Muscle of back (tissue), 11 donors: ENCODE results near the gene FUT6. TPM values are rescaled to one million over a fixed set of nuclear protein-coding genes. Genes with fewer than 3 reads are reported as not detected.
"Not testable (repeated sequence)": the region's sequence is repeated elsewhere in the genome, so short reads cannot be mapped to it uniquely, and the experiment has no call there.

Experiments used
- DNase-seq, 3 donors: peaks; one replicate each; pipeline versions ENCODE4 v3.0.0 to v3.0.0-alpha.2; 2013
- polyA plus RNA-seq, 10 donors: library from polyadenylated mRNA; unstranded; fragments of 120-200 nt; gene quantifications; one replicate each; pipeline ENCODE4 v1.2.1, GENCODE V29; 2013; ENCODE audit not compliant: insufficient read length in 10 of 10

The FUT6 gene
- polyA plus RNA-seq, 10 donors, result not detected

- no peak for DNase-seq
Measured at GRCh38 chr19:5787409-5788182, 51.9 kb downstream of the FUT6 start.

DNA sequence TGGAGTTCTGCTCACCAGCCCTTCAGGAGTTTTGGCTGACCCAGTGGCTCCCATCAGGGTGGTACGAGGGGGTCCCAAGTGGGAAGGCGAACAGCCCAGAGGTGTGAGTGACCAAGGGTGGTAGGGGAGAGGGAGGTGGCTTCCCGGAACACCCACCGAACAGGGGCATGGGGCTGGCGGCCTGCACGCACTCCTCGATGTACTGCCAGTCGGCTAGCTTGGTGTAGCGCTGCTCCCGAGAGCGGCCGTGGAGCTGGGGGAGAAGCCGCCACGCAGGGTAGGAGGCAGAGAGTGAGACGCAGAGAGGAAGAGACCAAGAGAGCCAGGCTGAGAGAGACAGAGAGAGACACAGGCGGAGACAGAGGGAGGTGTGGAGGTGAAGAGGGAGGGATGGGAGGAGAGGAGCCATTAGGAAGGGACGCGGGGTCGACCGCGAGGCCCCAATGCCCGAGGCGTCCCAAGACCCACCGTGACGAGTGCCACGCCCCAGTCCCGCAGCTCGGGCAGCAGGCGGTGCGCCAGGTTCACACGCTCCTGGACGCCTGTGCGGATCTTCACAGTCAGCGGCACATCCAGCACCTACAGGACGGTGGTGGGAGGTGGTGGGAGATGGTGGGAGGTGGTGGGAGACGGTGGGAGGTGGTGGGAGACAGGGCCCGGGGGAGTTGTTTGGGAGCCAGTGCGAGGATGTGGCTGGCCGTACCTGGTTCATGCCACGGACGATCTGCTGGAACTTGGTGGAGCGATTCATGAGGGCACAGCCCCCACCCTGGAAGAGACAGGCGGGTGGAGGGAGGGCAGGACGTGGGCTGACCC lies 52.7 kb downstream of the FUT6 start:
- DNase-seq, result no peak

DNA sequence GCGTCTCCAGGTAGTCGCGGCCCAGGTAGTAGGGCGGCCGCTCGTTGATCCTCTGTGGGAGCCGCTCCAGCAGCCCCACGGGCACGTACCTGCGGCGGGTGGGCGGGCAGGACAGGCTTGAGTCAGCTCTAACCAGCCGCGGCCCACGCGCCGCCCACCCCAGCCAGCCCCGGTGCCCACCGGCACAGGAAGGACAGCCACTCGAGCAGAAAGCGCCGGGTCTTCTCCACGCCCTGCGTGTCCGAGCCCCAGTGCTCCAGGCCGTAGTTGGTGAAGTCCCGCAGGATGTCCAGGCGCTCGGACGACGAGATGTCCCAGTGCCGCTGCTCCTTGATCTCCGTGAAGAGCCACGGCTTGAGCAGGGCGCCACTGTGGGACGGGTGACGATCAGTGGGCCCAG lies 54.1 kb downstream of the FUT6 start:
- no peak for DNase-seq

DNA sequence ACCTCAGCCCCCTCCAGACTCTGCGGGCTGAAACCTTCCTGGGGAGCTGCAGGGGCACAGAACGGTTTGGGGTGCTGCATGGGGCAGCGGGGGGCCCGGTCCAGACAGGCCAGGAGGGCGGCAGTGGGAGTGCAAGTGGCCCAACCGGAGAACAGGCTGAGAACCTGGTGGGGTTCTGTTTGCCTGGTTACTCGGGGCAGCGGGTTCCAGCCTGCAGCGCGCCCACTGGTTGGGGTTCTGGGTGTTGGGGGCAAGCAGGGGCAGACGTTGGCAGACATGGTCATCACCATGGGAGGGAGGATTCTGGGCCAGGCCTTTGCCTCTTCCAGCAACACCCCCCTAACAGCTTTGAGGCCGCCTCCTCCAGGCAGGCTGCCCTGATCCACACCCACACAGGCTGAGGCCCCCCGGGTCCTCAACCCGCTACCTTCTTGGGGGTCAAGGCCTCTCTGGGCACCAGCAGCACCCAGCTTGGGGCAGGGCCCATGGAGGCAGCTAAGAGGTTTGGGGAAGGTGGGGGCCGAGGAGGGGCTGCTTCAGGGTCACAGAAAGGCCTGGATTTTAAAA lies 54.8 kb downstream of the FUT6 start, which contains the start of gene PRR22:
Gene PRR22 (minus strand): TSS at position 166 of the 567 bp plus-strand sequence. CDS start 86 bp downstream, at position 80.
- DNase-seq, result no peak

DNA sequence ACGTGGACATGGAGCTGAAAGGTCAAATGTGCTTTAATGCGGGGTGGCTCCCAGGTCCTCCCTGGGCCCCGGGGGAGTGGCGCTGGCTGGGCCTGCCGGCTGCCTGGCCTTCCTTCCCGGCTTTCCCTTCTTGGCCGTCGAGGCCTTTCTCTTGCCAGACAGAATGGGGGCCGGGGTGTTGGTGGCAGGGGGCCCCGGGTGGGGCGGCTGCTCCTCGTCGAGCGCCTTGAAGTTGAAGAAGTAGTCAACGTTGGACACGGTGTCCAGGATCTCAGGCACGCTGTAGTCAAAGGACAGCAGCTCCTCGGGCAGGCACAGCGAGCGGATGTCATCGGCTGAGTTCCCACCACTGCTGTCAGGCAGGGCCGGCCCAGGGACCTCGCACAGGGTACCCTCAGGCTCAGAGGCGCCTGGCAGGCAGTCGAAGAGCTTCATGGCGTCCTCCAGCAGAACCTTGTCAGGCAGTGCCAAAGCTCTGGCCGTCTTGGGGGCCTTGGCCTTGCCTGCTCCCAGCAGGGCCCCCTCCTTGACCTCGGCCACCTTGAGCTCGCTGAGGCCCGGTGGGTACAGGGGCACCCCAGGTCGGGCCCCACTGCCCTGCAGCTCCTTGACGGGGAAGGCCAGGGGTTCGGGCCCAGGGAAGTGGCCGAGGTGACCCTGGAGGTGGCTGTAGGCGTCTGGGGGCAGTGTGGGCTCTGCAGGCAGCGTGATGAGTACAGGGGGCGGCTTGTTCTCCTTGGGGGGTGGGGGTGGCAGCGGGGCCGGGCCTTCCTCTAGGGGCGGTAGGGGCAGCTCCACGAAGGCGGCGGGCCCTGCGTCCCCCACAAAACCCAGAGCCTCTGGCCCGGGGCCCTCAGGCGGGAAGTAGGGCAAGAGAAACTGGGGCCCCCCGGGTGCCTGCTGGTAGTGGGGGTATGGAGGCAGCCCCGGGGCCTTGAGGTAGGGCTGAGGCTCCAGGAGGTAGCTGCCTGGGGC lies 56.3 kb downstream of the FUT6 start:
- no peak for DNase-seq

GRCh38 chr19:5782322-5782721 lies 57.2 kb downstream of the FUT6 start:
- DNase-seq, result no peak

GRCh38 chr19:5780916-5781315 lies 58.6 kb downstream of the FUT6 start:
- DNase-seq, result not testable (repeated sequence)

Other genes starting within 250 kb of the FUT6 start
- gene SAFB2, start 216.9 kb downstream of the FUT6 start, polyA plus RNA-seq, result 10 to 100 TPM; 28.3 to 61.1 (median 42.6) TPM
- gene SAFB, start 216.6 kb downstream of the FUT6 start, polyA plus RNA-seq, result 100 to 1,000 TPM in 3 of 10 donors, 10 to 100 TPM in 7; 73.7 to 106 (median 90.6) TPM
- gene MICOS13, start 159.2 kb downstream of the FUT6 start, polyA plus RNA-seq, result 100 to 1,000 TPM in 2 of 10 donors, 10 to 100 TPM in 8; 63.9 to 112 (median 74.4) TPM
- 1 to 10 TPM; 2.8 to 6.7 (median 5.1) TPM for gene HSD11B1L, start 158.7 kb downstream of the FUT6 start, polyA plus RNA-seq
- 1,000 to 10,000 TPM in 9 of 10 donors, 100 to 1,000 TPM in 1; 814 to 1,432 (median 1,156) TPM for gene RPL36, start 149.4 kb downstream of the FUT6 start, polyA plus RNA-seq
- 10 to 100 TPM; 41.6 to 58.6 (median 46.8) TPM for gene LONP1, start 119.6 kb downstream of the FUT6 start, polyA plus RNA-seq
- not detected for gene CATSPERD, start 119.1 kb downstream of the FUT6 start, polyA plus RNA-seq
- 1 to 10 TPM in 9 of 10 donors, under 1 TPM in 1; 0.97 to 2.1 (median 1.5) TPM for gene PRR22, start 55.0 kb downstream of the FUT6 start, polyA plus RNA-seq
- 10 to 100 TPM; 14.3 to 19.6 (median 17.1) TPM for gene DUS3L, start 48.5 kb downstream of the FUT6 start, polyA plus RNA-seq
- 1 to 10 TPM in 2 of 10 donors, under 1 TPM in 8; 0.18 to 2.0 (median 0.33) TPM for gene NRTN, start 34.6 kb downstream of the FUT6 start, polyA plus RNA-seq
- gene FUT3, start 11.7 kb upstream of the FUT6 start, polyA plus RNA-seq, result under 1 TPM in 7 of 10 donors, not detected in 3; 0.07 to 0.43 (median 0.20) TPM
- gene FUT5, start 30.8 kb upstream of the FUT6 start, polyA plus RNA-seq, result under 1 TPM in 3 of 10 donors, not detected in 7; 0.08 to 0.17 (median 0.13) TPM
- gene NDUFA11, start 64.1 kb upstream of the FUT6 start, polyA plus RNA-seq, result 100 to 1,000 TPM; 142 to 217 (median 157) TPM
- 1 to 10 TPM; 2.5 to 5.0 (median 3.1) TPM for gene VMAC, start 65.2 kb upstream of the FUT6 start, polyA plus RNA-seq
- 1 to 10 TPM; 3.2 to 8.3 (median 4.7) TPM for gene CAPS, start 74.6 kb upstream of the FUT6 start, polyA plus RNA-seq
- gene RANBP3, start 138.4 kb upstream of the FUT6 start, polyA plus RNA-seq, result 10 to 100 TPM; 38.4 to 50.4 (median 46.4) TPM